Colonic mucosa (tissue), 4 donors: ENCODE data around the gene PLA2G4D. TPM values are rescaled to one million over a fixed set of nuclear protein-coding genes. Genes with fewer than 3 reads are reported as not detected.

ENCODE experiments used
- DNase-seq: peaks from one replicate; pipeline ENCODE4 v3.0.0-alpha.2; 2020
- H3K27ac ChIP-seq: fragments of 200-600 bp; one replicate; pipeline ENCODE4 v1.8.0; 2021
- H3K27me3 ChIP-seq: fragments of 200-600 bp; one replicate; pipeline ENCODE4 v1.8.0; 2021
- H3K36me3 ChIP-seq: fragments of 200-600 bp; one replicate; pipeline ENCODE4 v1.8.0; 2021
- H3K4me1 ChIP-seq: fragments of 200-600 bp; one replicate; pipeline ENCODE4 v1.8.0; 2021; ENCODE audit warnings: mild to moderate bottlenecking
- H3K4me3 ChIP-seq: fragments of 200-600 bp; one replicate; pipeline ENCODE4 v1.8.0; 2021
- H3K9ac ChIP-seq, 2 donors: one replicate each; pipeline ENCODE4 v1.7.0; 2013; ENCODE audit warnings: control low read depth in 2 of 2, low read depth in 2 of 2, low read length in 2 of 2
- H3K9me3 ChIP-seq: fragments of 200-600 bp; one replicate; pipeline ENCODE4 v1.8.0; 2021
- intact Hi-C: fragments of 100-400 bp; cut with DNase I; formaldehyde crosslinking; loops from one replicate; pipeline ENCODE4 v1.14.1; 2022
- total RNA-seq, 2 donors: library from RNA; stranded (reverse); fragmentation: NEBNext Ultra II Directional in 1 of 2; extraction: Animal tissue kit (Norgen Biotek cat#: 25700) in 1 of 2; gene quantifications; one replicate each; pipeline ENCODE4 v1.2.1, GENCODE V29; 2021
- TF ChIP-seq, protein P1 (sequence below): fragments of 200-600 bp; IDR thresholded peaks from one replicate; pipeline ENCODE4 v1.8.0; 2022; ENCODE audit warnings: antibody characterized with exemption, mild to moderate bottlenecking
- donor health status: healthy.
- donor health status: DM: no; HTN: no; CAD: no.
- donor health status: DM: no; HTN: no; CAD: no.

The PLA2G4D gene
- total RNA-seq, 2 donors from 2014 or later, result 0.24 to 0.27 TPM

DNA sequence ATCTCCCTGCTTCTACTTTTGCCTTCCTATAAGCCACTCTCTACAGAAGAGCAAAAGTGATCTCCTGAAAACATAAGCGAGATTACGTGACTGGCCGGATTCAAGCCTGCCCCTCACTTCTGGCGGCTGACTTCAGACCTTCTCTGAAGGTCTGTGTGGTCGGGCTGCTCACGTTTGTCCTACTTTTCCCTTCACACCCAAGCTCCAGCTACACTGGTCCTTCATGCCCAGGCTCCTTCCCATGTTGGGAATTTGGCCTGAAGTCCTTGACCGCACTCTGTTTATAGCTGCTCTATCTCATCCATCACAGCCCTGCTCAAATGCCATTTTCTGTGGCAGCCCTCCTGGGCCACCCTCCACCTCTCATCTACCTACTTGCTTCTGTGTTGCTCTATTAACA, 66.8 kb downstream of the PLA2G4D start:
- intact Hi-C loops, result no loop called here

DNA sequence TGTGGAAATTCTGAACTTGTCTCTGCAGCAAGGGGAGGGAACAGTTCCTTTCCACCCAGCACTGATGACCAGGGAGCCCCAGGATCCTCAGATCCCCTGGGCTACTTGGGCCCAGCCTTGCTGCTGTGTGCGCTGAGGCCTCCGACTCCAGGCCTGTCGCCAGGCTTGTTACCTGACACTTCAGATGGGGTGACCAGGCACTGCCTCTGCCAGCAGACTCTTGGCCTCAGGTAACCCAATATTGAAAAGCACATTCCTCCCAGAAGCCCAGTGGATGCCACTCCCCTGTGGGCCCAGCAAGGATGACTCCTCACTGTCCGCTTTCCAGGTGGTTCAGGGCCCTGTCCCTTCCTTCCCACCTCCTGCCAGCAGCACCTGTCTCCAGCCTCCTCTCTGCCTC, 70.1 kb downstream of the PLA2G4D start:
- Histone ChIP-seq H3K27me3 (no peaks in the 10 kb centered on the region), H3K4me3 (no peak overlapping the region), H3K4me1 (no peaks in the 10 kb centered on the region), H3K27ac (no peak overlapping the region), H3K9me3 (no peaks in the 10 kb centered on the region), H3K36me3 (no peaks in the 10 kb centered on the region), H3K9ac (no peak overlapping the region)
- intact Hi-C loops, result no loop called here
- TF ChIP-seq, protein P1, sequence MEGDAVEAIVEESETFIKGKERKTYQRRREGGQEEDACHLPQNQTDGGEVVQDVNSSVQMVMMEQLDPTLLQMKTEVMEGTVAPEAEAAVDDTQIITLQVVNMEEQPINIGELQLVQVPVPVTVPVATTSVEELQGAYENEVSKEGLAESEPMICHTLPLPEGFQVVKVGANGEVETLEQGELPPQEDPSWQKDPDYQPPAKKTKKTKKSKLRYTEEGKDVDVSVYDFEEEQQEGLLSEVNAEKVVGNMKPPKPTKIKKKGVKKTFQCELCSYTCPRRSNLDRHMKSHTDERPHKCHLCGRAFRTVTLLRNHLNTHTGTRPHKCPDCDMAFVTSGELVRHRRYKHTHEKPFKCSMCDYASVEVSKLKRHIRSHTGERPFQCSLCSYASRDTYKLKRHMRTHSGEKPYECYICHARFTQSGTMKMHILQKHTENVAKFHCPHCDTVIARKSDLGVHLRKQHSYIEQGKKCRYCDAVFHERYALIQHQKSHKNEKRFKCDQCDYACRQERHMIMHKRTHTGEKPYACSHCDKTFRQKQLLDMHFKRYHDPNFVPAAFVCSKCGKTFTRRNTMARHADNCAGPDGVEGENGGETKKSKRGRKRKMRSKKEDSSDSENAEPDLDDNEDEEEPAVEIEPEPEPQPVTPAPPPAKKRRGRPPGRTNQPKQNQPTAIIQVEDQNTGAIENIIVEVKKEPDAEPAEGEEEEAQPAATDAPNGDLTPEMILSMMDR, result no peak
- no peak for DNase-seq

More for the DNA sequence above, 66.8 kb downstream of the PLA2G4D start:
- Histone ChIP-seq H3K4me1 (no peaks in the 10 kb centered on the region), H3K9me3 (no peaks in the 10 kb centered on the region), H3K27me3 (no peaks in the 10 kb centered on the region), H3K27ac (no peak overlapping the region), H3K9ac (no peak overlapping the region), H3K4me3 (no peak overlapping the region), H3K36me3 (no peaks in the 10 kb centered on the region)
- TF ChIP-seq, protein P1, result no peak
- DNase-seq, result no peak

DNA sequence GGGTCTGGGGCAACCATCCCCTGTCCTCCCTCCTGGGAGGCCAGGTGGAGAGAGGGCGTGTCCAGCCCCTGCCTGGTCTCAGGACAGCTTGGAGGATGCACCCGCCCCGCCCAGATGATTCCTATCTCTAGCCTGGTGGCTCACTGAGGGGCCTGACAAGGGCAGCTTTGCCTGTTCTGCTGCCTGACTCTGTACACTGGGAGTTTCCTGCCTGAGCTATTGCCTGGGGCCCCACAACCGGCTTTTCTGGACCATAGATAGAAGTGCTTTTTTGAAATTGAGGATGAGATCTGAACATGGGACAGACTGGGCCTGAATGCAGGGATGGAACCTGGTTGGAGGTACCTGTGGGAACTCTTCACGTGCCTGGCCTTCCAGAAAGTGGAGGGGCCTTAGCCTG, 72.8 kb downstream of the PLA2G4D start:
- intact Hi-C loops, result no loop called here
- Histone ChIP-seq H3K9me3 (no peaks in the 10 kb centered on the region), H3K9ac (no peak overlapping the region), H3K27me3 (no peaks in the 10 kb centered on the region), H3K27ac (no peak overlapping the region), H3K4me1 (no peaks in the 10 kb centered on the region), H3K4me3 (no peak overlapping the region), H3K36me3 (no peaks in the 10 kb centered on the region)
- TF ChIP-seq, protein P1, result no peak
- DNase-seq, result no peak

DNA sequence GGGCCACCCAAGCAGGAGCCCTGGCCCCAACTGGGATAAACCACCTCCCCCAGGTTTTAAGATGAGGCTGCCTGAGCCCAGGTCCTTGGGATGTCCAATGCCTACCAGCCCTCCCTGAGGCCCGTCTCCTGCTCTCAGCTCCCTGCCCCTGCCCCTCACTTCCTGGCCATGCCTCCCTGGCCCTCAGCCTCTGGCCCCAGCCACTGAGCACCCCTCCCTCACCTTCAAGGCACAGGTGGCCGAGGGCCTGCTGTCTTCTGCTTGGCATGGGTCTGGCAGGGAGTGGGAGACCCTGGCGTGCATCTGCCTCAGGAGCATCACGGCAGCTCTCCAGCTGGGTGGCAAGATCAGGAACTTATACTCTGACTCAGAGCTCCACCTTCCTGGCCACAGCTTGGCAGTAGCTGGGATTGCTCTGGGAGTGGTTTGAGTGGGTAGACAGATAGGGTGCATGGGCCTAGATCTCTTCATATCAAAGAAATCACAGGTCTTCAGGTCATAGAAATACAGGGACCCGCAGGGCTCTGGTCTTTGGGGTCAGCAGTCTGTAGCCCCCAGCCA, 73.6 kb downstream of the PLA2G4D start, which contains the start of gene PLA2G4E:
PLA2G4E (minus strand) TSS at position 330 of the 561 bp plus-strand sequence; CDS start at position 318, 12 bp downstream.
- no peaks in the 10 kb centered on the region for H3K4me1 ChIP-seq
- H3K9me3 ChIP-seq, result no peaks in the 10 kb centered on the region
- intact Hi-C loops, result no loop called here
- H3K4me3 ChIP-seq, result no peak within 1 kb of the TSS
- H3K27ac ChIP-seq, result no peak within 1 kb of the TSS
- H3K36me3 ChIP-seq, result no peaks in the 10 kb centered on the region
- no peaks in the 10 kb centered on the region for H3K27me3 ChIP-seq
- no peak for DNase-seq
- TF ChIP-seq, protein P1, result no peak
- H3K9ac ChIP-seq, result no peak within 1 kb of the TSS

DNA sequence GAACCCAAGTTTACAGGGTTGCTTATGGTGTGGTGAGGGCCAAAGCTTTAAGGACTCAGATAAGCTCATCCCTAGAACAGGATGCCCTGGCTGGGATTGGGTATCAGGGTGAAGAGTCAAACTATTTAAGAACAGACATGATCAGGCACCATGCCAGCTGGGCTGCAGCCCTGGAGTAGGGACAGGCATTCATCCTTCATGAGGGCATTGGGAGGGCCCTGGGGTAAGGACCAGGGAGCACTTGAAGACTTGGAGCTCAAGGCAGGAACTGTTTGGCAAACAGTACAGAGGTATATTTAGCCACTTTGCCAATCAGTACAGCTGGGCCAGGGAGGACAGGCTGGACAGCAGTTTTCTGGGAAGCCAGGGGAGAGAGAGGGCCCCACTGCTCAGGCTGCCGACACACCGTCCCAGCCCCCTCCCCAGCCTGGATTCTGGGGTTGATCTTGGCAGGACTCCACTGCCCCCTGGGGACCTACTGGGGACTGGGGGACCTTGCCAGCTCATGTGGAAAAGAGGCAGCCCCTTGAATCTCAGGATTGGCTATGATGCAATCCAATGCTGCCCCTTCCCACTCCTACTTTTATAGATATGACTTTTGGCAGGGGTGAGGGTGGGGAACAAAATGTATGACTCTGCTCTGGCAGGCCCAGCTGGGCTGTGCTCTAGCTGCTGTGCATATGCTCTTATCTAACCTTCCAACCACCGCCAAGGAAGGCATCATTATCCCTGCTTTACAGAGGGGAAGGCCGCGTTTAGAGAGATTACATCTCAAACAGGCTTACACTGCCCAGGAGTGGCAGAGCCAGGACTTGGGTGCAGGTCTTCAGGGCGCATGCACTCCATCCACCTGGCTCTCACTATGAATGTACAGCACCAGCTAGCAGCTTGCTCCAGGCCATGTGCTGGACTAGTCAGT, 75.8 kb downstream of the PLA2G4D start:
- Histone ChIP-seq H3K9me3 (no peaks in the 10 kb centered on the region), H3K27me3 (no peaks in the 10 kb centered on the region), H3K4me3 (no peak overlapping the region), H3K36me3 (no peaks in the 10 kb centered on the region), H3K4me1 (no peaks in the 10 kb centered on the region), H3K27ac (no peak overlapping the region), H3K9ac (no peak overlapping the region)
- no peak for DNase-seq
- intact Hi-C loops, result no loop called here
- TF ChIP-seq, protein P1, result no peak

Other genes starting within 250 kb of the PLA2G4D start
- gene SPTBN5, start 200.5 kb downstream of the PLA2G4D start, total RNA-seq, result 1 to 10 TPM in 1 of 2 donors, under 1 TPM in 1; 0.72 to 2.3 TPM
- 10 to 100 TPM; 30.3 to 40.0 TPM for gene EHD4, start 122.0 kb downstream of the PLA2G4D start, total RNA-seq
- gene PLA2G4E, start 73.5 kb downstream of the PLA2G4D start, total RNA-seq, result under 1 TPM in 1 of 2 donors, not detected in 1; 0.67 TPM
- 10 to 100 TPM; 27.7 to 30.2 TPM for gene PLA2G4F, start 62.1 kb upstream of the PLA2G4D start, total RNA-seq
- 10 to 100 TPM; 49.1 to 50.4 TPM for gene VPS39, start 113.7 kb upstream of the PLA2G4D start, total RNA-seq
- gene GANC, start 178.6 kb upstream of the PLA2G4D start, total RNA-seq, result 10 to 100 TPM; 39.8 to 47.6 TPM
- 100 to 1,000 TPM in 1 of 2 donors, 10 to 100 TPM in 1; 65.6 to 115 TPM for gene TMEM87A, start 178.9 kb upstream of the PLA2G4D start, total RNA-seq